ENCODE data around the gene NDUFS3. TPM values are rescaled to one million over a fixed set of nuclear protein-coding genes. Genes with fewer than 3 reads are reported as not detected.
"Not testable (repeated sequence)": the region's sequence is repeated elsewhere in the genome, so short reads cannot be mapped to it uniquely, and the experiment has no call there.

The NDUFS3 gene
- 35.3 TPM for total RNA-seq

- H3K27me3 ChIP-seq (ENCODE audit: insufficient read depth, low read length), result no peaks in the 10 kb centered on the region
- H3K4me1 ChIP-seq (ENCODE audit: insufficient read depth, low read length), result peaks cover 31% of the 10 kb centered on the region
- H3K9me3 ChIP-seq (ENCODE audit: low read depth, low read length), result no peaks in the 10 kb centered on the region
- peak within 1 kb of the TSS; percentile 87 for H3K4me3 ChIP-seq (ENCODE audit: low read length)
Observed at GRCh38 chr11:47578524-47579494, at the start of gene NDUFS3, which contains the start of gene KBTBD4. Gene NDUFS3 (plus strand): TSS chr11:47579074. CDS start chr11:47579092, 18 bp downstream. Gene KBTBD4 (minus strand): TSS chr11:47578970. CDS start chr11:47578951, 19 bp downstream.

- H3K4me1 ChIP-seq (ENCODE audit: insufficient read depth, low read length), result peaks cover 37% of the 10 kb centered on the region
- no peaks in the 10 kb centered on the region for H3K27me3 ChIP-seq (ENCODE audit: insufficient read depth, low read length)
- H3K4me3 ChIP-seq (ENCODE audit: low read length), result no peak overlapping the region
- no peaks in the 10 kb centered on the region for H3K9me3 ChIP-seq (ENCODE audit: low read depth, low read length)
Observed at GRCh38 chr11:47529951-47530350, 48.9 kb upstream of the NDUFS3 start.

- peaks cover 32% of the 10 kb centered on the region for H3K4me1 ChIP-seq (ENCODE audit: insufficient read depth, low read length)
- H3K27me3 ChIP-seq (ENCODE audit: insufficient read depth, low read length), result not testable (repeated sequence)
Observed at GRCh38 chr11:47530721-47531120, 48.2 kb upstream of the NDUFS3 start.

DNA sequence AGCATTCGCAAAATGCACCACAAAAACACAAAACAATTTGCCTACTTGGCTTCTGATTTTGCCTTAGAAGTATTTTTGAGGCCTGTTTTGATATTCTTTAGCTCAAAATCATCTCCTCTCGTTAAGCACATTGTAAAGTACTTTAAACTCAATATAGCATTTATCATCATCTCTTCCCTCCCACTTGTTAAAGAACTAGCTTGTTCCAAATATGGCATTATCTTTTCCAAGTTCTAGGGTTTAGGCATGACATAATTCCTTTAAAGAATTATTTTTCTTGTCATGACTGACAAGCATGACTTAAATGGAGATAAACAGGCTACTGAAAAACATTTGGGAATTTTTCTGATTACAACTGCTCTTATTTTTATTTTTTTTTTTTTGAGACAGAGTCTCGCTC, 47.2 kb upstream of the NDUFS3 start:
- Histone ChIP-seq H3K27me3 (ENCODE audit: insufficient read depth, low read length) (no peaks in the 10 kb centered on the region), H3K4me3 (ENCODE audit: low read length) (no peak overlapping the region), H3K9me3 (ENCODE audit: low read depth, low read length) (no peaks in the 10 kb centered on the region), H3K4me1 (ENCODE audit: insufficient read depth, low read length) (peaks cover 32% of the 10 kb centered on the region)

More at GRCh38 chr11:47530721-47531120, 48.2 kb upstream of the NDUFS3 start:
- not testable (repeated sequence) for H3K9me3 ChIP-seq (ENCODE audit: low read depth, low read length); H3K4me3 ChIP-seq (ENCODE audit: low read length)

DNA sequence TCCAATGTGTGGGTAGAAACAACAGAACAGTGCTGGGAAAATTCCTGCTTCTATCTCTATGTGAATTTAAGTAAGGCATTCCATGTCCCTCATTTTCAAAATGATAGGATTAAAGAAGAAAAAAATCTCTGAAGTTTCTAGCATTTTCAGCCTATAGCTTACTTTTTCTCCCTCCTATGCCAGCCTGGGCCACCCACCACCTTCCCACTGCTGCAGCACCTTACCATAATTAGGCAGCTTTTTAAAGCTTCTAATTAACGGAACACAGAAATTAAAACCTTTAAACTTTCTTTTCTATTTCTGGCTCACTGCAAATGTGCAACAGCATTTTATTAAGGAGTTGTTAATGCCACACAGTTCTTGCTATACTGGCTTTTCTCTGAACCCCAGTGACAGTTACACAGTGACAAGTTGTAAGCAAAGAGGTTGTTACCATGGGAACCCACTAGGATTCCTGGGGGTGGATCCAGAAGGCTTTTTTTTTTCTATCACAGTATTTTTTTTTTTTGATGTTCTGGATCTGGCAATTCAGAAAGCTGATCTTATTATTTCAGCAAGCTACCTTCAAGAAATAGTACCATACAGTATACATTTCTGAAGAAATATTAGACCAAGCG, 46.2 kb upstream of the NDUFS3 start:
- Histone ChIP-seq H3K9me3 (ENCODE audit: low read depth, low read length) (no peaks in the 10 kb centered on the region), H3K4me1 (ENCODE audit: insufficient read depth, low read length) (peaks cover 40% of the 10 kb centered on the region), H3K27me3 (ENCODE audit: insufficient read depth, low read length) (no peaks in the 10 kb centered on the region), H3K4me3 (ENCODE audit: low read length) (no peak overlapping the region)

GRCh38 chr11:47533690-47534151, 45.2 kb upstream of the NDUFS3 start:
- Histone ChIP-seq H3K27me3 (ENCODE audit: insufficient read depth, low read length) (no peaks in the 10 kb centered on the region), H3K9me3 (ENCODE audit: low read depth, low read length) (no peaks in the 10 kb centered on the region), H3K4me1 (ENCODE audit: insufficient read depth, low read length) (peaks cover 41% of the 10 kb centered on the region), H3K4me3 (ENCODE audit: low read length) (no peak overlapping the region)

DNA sequence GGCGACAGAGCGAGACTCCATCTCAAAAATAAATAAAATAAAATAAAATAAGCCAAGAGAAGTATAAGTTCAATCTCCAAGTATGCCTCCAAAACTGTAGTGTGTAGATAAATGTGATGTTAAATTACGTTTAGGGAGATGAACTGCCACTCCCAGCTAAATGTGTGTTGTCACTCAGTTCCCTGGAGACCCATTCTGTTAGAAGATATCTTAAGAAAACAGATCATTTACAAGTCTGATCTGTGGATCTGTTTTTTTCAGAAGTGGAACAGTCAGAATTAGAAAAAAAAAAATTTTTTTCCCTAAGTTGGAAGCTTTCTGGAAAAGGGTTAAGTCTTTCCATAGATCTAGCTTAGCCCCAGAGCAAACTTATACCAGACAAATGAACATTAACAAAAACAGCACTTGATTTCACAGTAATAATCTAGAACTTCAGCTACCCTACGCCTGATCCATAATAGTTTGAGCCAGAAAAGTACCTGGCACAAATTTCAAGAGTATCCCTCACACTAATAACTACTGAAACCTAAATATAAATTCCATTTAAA, 44.1 kb upstream of the NDUFS3 start:
- Histone ChIP-seq H3K4me3 (ENCODE audit: low read length) (no peak overlapping the region), H3K9me3 (ENCODE audit: low read depth, low read length) (no peaks in the 10 kb centered on the region), H3K4me1 (ENCODE audit: insufficient read depth, low read length) (peaks cover 50% of the 10 kb centered on the region), H3K27me3 (ENCODE audit: insufficient read depth, low read length) (no peaks in the 10 kb centered on the region)

GRCh38 chr11:47536915-47537314, 42.0 kb upstream of the NDUFS3 start:
- Histone ChIP-seq H3K4me3 (ENCODE audit: low read length) (no peak overlapping the region), H3K27me3 (ENCODE audit: insufficient read depth, low read length) (no peaks in the 10 kb centered on the region), H3K4me1 (ENCODE audit: insufficient read depth, low read length) (peaks cover 61% of the 10 kb centered on the region), H3K9me3 (ENCODE audit: low read depth, low read length) (no peaks in the 10 kb centered on the region)

- Histone ChIP-seq H3K4me3 (ENCODE audit: low read length) (no peak overlapping the region), H3K27me3 (ENCODE audit: insufficient read depth, low read length) (no peaks in the 10 kb centered on the region), H3K4me1 (ENCODE audit: insufficient read depth, low read length) (peaks cover 60% of the 10 kb centered on the region), H3K9me3 (ENCODE audit: low read depth, low read length) (no peaks in the 10 kb centered on the region)
Observed at GRCh38 chr11:47538741-47539565, 39.9 kb upstream of the NDUFS3 start.

DNA sequence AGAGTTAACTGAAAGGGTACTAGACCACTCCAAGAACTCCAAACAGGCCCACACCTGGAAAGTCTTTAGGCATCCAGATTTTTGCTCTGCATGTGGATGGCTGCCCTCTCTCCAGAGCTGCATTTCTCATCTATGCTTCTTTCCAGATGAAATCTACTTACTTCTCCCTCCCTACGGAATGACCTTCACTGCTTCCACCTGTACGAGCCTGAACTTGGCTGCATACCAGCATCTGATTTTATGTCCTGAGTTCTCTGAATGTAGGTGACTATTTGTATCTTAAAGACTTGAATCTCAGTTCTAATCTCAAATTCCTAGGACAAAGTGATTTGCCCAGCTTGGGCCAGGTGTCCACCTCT, 39.2 kb upstream of the NDUFS3 start:
- peaks cover 56% of the 10 kb centered on the region for H3K4me1 ChIP-seq (ENCODE audit: insufficient read depth, low read length)
- H3K4me3 ChIP-seq (ENCODE audit: low read length), result no peak overlapping the region
- no peaks in the 10 kb centered on the region for H3K27me3 ChIP-seq (ENCODE audit: insufficient read depth, low read length)

DNA sequence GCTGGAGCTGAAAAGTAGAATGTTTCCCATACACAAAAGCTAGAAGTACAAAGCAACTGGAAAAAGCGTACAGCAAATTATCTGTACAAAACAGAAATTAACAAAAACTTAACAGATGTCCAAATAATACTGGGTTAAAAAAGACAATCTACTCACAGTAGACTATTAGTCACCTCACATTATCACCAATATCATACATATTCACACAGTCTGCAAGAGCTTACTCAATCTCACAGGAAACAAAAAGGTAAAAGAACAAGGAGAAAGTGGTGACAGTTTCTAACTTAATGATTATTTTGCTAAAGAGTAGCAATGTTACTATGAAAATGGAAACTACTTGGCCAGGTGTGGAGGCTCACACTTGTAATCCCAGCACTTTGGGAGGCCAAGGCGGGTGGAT, 37.8 kb upstream of the NDUFS3 start:
- peaks cover 57% of the 10 kb centered on the region for H3K4me1 ChIP-seq (ENCODE audit: insufficient read depth, low read length)
- H3K27me3 ChIP-seq (ENCODE audit: insufficient read depth, low read length), result no peaks in the 10 kb centered on the region
- no peak overlapping the region for H3K4me3 ChIP-seq (ENCODE audit: low read length)
- no peaks in the 10 kb centered on the region for H3K9me3 ChIP-seq (ENCODE audit: low read depth, low read length)

More for the DNA sequence above, 39.2 kb upstream of the NDUFS3 start:
- no peaks in the 10 kb centered on the region for H3K9me3 ChIP-seq (ENCODE audit: low read depth, low read length)

DNA sequence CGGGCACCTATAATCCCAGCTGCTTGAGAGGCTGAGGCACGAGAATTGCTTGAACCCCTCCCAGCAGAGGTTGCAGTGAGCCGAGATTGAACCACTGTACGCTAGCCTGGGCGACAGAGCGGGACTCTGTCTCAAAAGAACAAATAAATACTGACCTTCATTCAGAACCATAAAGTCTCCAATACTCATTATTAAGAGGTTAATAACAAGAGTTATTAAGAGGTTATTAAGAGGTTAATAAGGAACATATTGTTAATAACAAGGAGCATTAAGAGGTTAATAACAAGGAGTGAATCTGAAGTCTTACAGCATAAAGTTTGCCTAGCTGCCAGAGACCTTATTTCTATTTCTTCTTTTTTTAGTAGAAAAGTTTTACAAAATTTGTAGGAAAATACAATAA, 33.6 kb upstream of the NDUFS3 start:
- H3K27me3 ChIP-seq (ENCODE audit: insufficient read depth, low read length), result no peaks in the 10 kb centered on the region
- no peak overlapping the region for H3K4me3 ChIP-seq (ENCODE audit: low read length)
- H3K9me3 ChIP-seq (ENCODE audit: low read depth, low read length), result no peaks in the 10 kb centered on the region
- peaks cover 71% of the 10 kb centered on the region for H3K4me1 ChIP-seq (ENCODE audit: insufficient read depth, low read length)

DNA sequence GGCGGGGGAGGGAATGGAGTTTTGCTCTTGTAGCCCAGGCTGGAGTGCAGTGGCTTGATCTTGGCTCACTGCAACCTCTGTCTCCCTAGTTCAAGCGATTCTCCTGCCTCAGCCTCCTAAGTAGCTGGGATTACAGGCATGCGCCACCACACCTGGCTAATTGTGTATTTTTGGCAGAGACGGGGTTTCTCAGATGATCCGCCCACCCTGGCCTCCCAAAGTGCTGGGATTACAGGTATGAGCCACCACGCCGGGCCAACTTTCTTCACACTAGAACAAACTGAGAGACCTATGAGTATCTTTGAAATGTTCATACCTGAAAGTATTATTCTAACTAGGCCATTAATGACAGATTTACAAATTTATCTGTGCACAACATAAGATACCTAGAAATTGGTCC, 32.6 kb upstream of the NDUFS3 start:
- not testable (repeated sequence) for H3K4me3 ChIP-seq (ENCODE audit: low read length); H3K9me3 ChIP-seq (ENCODE audit: low read depth, low read length); H3K27me3 ChIP-seq (ENCODE audit: insufficient read depth, low read length)
- H3K4me1 ChIP-seq (ENCODE audit: insufficient read depth, low read length), result peaks cover 74% of the 10 kb centered on the region

DNA sequence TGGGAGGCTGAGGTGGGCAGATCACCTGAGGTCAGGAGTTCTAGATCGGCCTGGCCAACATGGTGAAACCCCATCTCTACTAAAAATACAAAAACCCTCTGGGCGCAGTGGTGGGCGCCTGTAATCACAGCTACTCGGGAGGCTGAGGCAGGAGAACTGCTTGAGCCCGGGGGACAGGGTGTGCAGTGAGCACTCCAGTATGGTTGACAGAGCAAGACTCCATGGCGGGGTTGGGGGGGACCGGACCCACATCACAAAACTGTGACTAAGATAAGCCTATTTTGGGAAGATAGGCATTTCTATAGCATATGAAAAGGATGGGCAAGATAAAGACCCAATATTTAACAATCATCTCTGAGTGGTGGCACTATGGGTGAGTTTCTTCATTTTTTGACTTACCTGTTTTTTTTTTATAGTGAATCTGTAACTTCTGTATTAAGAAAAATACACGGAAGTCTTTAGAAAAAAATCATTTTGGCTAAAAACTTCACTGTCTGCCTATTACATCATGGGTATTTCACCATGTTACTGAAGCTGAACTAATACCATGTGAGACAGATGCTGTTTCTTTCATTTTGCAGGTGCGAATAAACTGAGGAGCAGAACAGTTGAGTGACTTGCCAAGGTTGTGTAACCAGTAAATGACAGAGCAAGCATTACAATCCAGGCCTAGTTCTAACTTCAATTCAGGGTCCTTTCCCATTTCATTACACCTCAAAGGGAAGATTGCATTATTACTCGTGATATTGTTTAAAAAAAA, 28.4 kb upstream of the NDUFS3 start:
- peak overlapping the region; percentile 9 for H3K4me3 ChIP-seq (ENCODE audit: low read length)
- H3K4me1 ChIP-seq (ENCODE audit: insufficient read depth, low read length), result peaks cover 64% of the 10 kb centered on the region

More for the DNA sequence above, 28.4 kb upstream of the NDUFS3 start:
- Histone ChIP-seq H3K9me3 (ENCODE audit: low read depth, low read length) (no peaks in the 10 kb centered on the region), H3K27me3 (ENCODE audit: insufficient read depth, low read length) (no peaks in the 10 kb centered on the region)
